HG03066 (cell line): Measurements from ENCODE around the gene SERPINB10.

Experiments
- ATAC-seq: cut with Tn5 transposase; IDR thresholded peaks from one replicate; pipeline ENCODE4 v1.9.1; 2021; ENCODE audit warnings: low read depth; ENCODE audit not compliant: unreplicated experiment

Gene SERPINB10

GRCh38 chr18:63907664-63908063 lies at the start of gene SERPINB10:
Gene SERPINB10 (plus strand): TSS chr18:63907958. CDS start chr18:63915511, 7,553 bp downstream.
- no peak for ATAC-seq

- ATAC-seq, result no peak
These were observed 49.3 kb upstream of the SERPINB10 start for GRCh38 chr18:63858456-63858855.

- no peak for ATAC-seq
These were observed 47.8 kb upstream of the SERPINB10 start for GRCh38 chr18:63859781-63860475.

- ATAC-seq, result no peak
These were observed 47.2 kb upstream of the SERPINB10 start for GRCh38 chr18:63860531-63860930.

- ATAC-seq, result no peak
These were observed 40.2 kb upstream of the SERPINB10 start for GRCh38 chr18:63867368-63868125.

GRCh38 chr18:63868546-63868945 lies 39.2 kb upstream of the SERPINB10 start:
- ATAC-seq, result no peak

GRCh38 chr18:63869374-63869773 lies 38.4 kb upstream of the SERPINB10 start:
- ATAC-seq, result no peak

- ATAC-seq, result no peak
These were observed 37.9 kb upstream of the SERPINB10 start for GRCh38 chr18:63869851-63870250.

GRCh38 chr18:63871836-63872235 lies 35.9 kb upstream of the SERPINB10 start:
- ATAC-seq, result no peak

- ATAC-seq, result no peak
These were observed 35.2 kb upstream of the SERPINB10 start for GRCh38 chr18:63872586-63872985.

- ATAC-seq, result no peak
These were observed 29.4 kb upstream of the SERPINB10 start for GRCh38 chr18:63878343-63878742.

- no peak for ATAC-seq
These were observed 28.8 kb upstream of the SERPINB10 start for GRCh38 chr18:63878925-63879324.

GRCh38 chr18:63879709-63880108 lies 28.0 kb upstream of the SERPINB10 start:
- ATAC-seq, result no peak

GRCh38 chr18:63881851-63882250 lies 25.9 kb upstream of the SERPINB10 start:
- ATAC-seq, result no peak

- no peak for ATAC-seq
These were observed 25.2 kb upstream of the SERPINB10 start for GRCh38 chr18:63882333-63883141.

GRCh38 chr18:63883617-63884016 lies 24.1 kb upstream of the SERPINB10 start:
- ATAC-seq, result no peak

- ATAC-seq, result no peak
These were observed 20.3 kb upstream of the SERPINB10 start, which contains the start of gene SERPINB2 for GRCh38 chr18:63887424-63887823. Gene SERPINB2 (plus strand): TSS chr18:63887705. CDS start chr18:63891445, 3,740 bp downstream.

GRCh38 chr18:63888470-63889190 lies 19.1 kb upstream of the SERPINB10 start:
- ATAC-seq, result no peak

GRCh38 chr18:63889626-63890025 lies 18.1 kb upstream of the SERPINB10 start:
- no peak for ATAC-seq

GRCh38 chr18:63890237-63890949 lies 17.4 kb upstream of the SERPINB10 start:
- ATAC-seq, result no peak
